H1 (cell line): ENCODE data around the gene C15orf40. TPM values are rescaled to one million over a fixed set of nuclear protein-coding genes. Genes with fewer than 3 reads are reported as not detected.

Experiments used
- ATF3 ChIP-seq: IDR thresholded peaks from 2 replicates; pipeline ENCODE4 v1.6.1; 2011; ENCODE audit warnings: low read depth, mild to moderate bottlenecking, low read length; ENCODE audit not compliant: insufficient read depth
- BACH1 ChIP-seq: IDR thresholded peaks from 2 replicates; pipeline ENCODE4 v1.6.1; 2012; ENCODE audit warnings: low read length, improper control_type of control experiment
- BCL11A ChIP-seq, 2 experiments: IDR thresholded peaks; one replicate each; pipeline ENCODE4 v1.6.1; 2011; ENCODE audit warnings: low read depth in 2 of 2, low read length in 2 of 2, mild to moderate bottlenecking in 2 of 2
- CBX5 ChIP-seq: fragments of 300-800, 300-1000 bp; sonication (generic); IDR thresholded peaks from 2 replicates; pipeline ENCODE4 v1.7.1; 2016; ENCODE audit warnings: antibody characterized with exemption, low read length, low read depth
- CBX8 ChIP-seq: fragments of 300-800, 300-1000 bp; sonication (generic); IDR thresholded peaks from 2 replicates; pipeline ENCODE4 v1.7.1; 2016; ENCODE audit warnings: low read depth, low read length, borderline replicate concordance
- CEBPB ChIP-seq: IDR thresholded peaks from 2 replicates; pipeline ENCODE4 v1.6.1; 2012; ENCODE audit warnings: low read depth, low read length
- CREB1 ChIP-seq: IDR thresholded peaks from 2 replicates; pipeline ENCODE4 v1.6.1; 2012; ENCODE audit warnings: inconsistent platforms
- EP300 ChIP-seq, 2 experiments: IDR thresholded peaks; 1 replicate in 1 of 2; 2 replicates in 1 of 2; pipeline ENCODE4 v1.6.1; 2011 to 2012; ENCODE audit warnings: low read depth in 2 of 2, low read length in 2 of 2, mild to moderate bottlenecking in 2 of 2, borderline replicate concordance in 1 of 2, inconsistent platforms in 1 of 2, moderate library complexity in 1 of 2
- EZH2 ChIP-seq: fragments of 200-600 bp; sonication (generic); IDR thresholded peaks from 2 replicates; pipeline ENCODE4 v1.7.1; 2012; ENCODE audit warnings: low read depth, mild to moderate bottlenecking, moderate library complexity, low read length, inconsistent platforms; ENCODE audit not compliant: severe bottlenecking
- HDAC2 ChIP-seq, 2 experiments: fragments of 300-600 bp in 1 of 2; sonication (generic) in 1 of 2; IDR thresholded peaks; 2 replicates each; pipeline ENCODE4 v1.6.1; 2011 to 2012; ENCODE audit warnings: low read depth in 2 of 2, low read length in 2 of 2, mild to moderate bottlenecking in 2 of 2, moderate library complexity in 2 of 2, borderline replicate concordance in 1 of 2, inconsistent platforms in 1 of 2
- KDM1A ChIP-seq: fragments of 200-600, 300-600 bp; sonication (generic); IDR thresholded peaks from 2 replicates; pipeline ENCODE4 v1.7.1; 2016; ENCODE audit warnings: mild to moderate bottlenecking, low read length, borderline replicate concordance
- KDM4A ChIP-seq: IDR thresholded peaks from one replicate; pipeline ENCODE4 v1.7.1; 2012; ENCODE audit warnings: low read depth, mild to moderate bottlenecking, moderate library complexity, low read length, inconsistent platforms; ENCODE audit not compliant: severe bottlenecking
- KDM5A ChIP-seq: fragments of 200-600 bp; IDR thresholded peaks from 2 replicates; pipeline ENCODE4 v1.7.1; 2012; ENCODE audit warnings: mild to moderate bottlenecking, low read length, inconsistent platforms, mixed read lengths
- NANOG ChIP-seq: IDR thresholded peaks from 2 replicates; pipeline ENCODE4 v1.6.1; 2011; ENCODE audit warnings: low read length, low read depth, mild to moderate bottlenecking, inconsistent platforms; ENCODE audit not compliant: insufficient read depth, poor library complexity, severe bottlenecking
- POU5F1 ChIP-seq: IDR thresholded peaks from 2 replicates; pipeline ENCODE4 v1.6.1; 2011; ENCODE audit warnings: low read depth, mild to moderate bottlenecking, low read length, moderate library complexity
- SIRT6 ChIP-seq: IDR thresholded peaks from one replicate; pipeline ENCODE4 v1.7.1; 2012; ENCODE audit warnings: low read length, inconsistent platforms
- SP4 ChIP-seq: IDR thresholded peaks from 2 replicates; pipeline ENCODE4 v1.6.1; 2012; ENCODE audit warnings: low read length, inconsistent platforms
- SRF ChIP-seq: IDR thresholded peaks from 2 replicates; pipeline ENCODE4 v1.6.1; 2011; ENCODE audit warnings: mild to moderate bottlenecking, low read depth, low read length, moderate library complexity
- TAF1 ChIP-seq: IDR thresholded peaks from 2 replicates; pipeline ENCODE4 v1.6.1; 2011; ENCODE audit warnings: mild to moderate bottlenecking, low read depth, low read length
- TAF7 ChIP-seq: optimal IDR thresholded peaks from 2 replicates; pipeline ENCODE3; 2011; ENCODE audit warnings: low read depth, mild to moderate bottlenecking, inconsistent platforms, low read length, moderate library complexity, borderline replicate concordance
- TBP ChIP-seq: IDR thresholded peaks from 2 replicates; pipeline ENCODE4 v1.6.1; 2011; ENCODE audit warnings: low read depth, low read length, improper control_type of control experiment
- polyA plus RNA-seq, 7 experiments: library from polyadenylated mRNA; depleted of rRNA in 3 of 7; stranded (reverse) in 5 of 7; unstranded in 2 of 7; fragments of >200 nt in 5 of 7; fragments of 200-250 nt in 2 of 7; gene quantifications; 1 replicate in 5 of 7; 2 replicates in 1 of 7; 4 replicates in 1 of 7; pipeline versions ENCODE4 v1.2.1 to v1.2.3, GENCODE V29; 2011 to 2013; ENCODE audit warnings: missing spikeins in 2 of 7, mixed read lengths in 2 of 7
- total RNA-seq: library from RNA; stranded (reverse); fragmentation: NEBNext Ultra II Directional; extraction: Animal tissue kit (Norgen Biotek cat#: 25700); gene quantifications from 2 replicates; pipeline ENCODE4 v1.2.1, GENCODE V29; 2021
- TF ChIP-seq, protein P1 (sequence below): IDR thresholded peaks from 2 replicates; pipeline ENCODE4 v1.6.1; 2011; ENCODE audit warnings: low read length, improper control_type of control experiment

Gene C15orf40
- total and polyA plus RNA-seq, 2 of the 8 experiments (the other 6 are each of a cell fraction or from before 2014, with no cell fraction given): 10.7 TPM

GRCh38 chr15:82985688-82986441, 25.6 kb downstream of the C15orf40 start, which contains the start of gene RAMAC (continued):
- TF ChIP-seq BACH1: no peak
- TF ChIP-seq SP4: no peak
- no peak for TF ChIP-seq CBX5
- TF ChIP-seq TAF7: no peak
- TF ChIP-seq NANOG: no peak
- no peak for TF ChIP-seq CBX8
- no peak for TF ChIP-seq POU5F1
- TF ChIP-seq TAF1: peak; percentile 69
- TF ChIP-seq ATF3: no peak
- no peak for TF ChIP-seq EP300 (IDR thresholded peaks at IDR 0.05; ENCODE audit: borderline replicate concordance in 1 of 2, low read depth in 2 of 2, low read length in 2 of 2)
- TF ChIP-seq KDM1A: no peak
- TF ChIP-seq KDM4A: peak; percentile 100
- TF ChIP-seq, protein P1, sequence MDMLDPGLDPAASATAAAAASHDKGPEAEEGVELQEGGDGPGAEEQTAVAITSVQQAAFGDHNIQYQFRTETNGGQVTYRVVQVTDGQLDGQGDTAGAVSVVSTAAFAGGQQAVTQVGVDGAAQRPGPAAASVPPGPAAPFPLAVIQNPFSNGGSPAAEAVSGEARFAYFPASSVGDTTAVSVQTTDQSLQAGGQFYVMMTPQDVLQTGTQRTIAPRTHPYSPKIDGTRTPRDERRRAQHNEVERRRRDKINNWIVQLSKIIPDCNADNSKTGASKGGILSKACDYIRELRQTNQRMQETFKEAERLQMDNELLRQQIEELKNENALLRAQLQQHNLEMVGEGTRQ: peak; percentile 30; the same call in 1 of the 2 replicates
- TF ChIP-seq SIRT6: no peak
- TF ChIP-seq KDM5A: no peak
- TF ChIP-seq SRF: no peak
- no peak for TF ChIP-seq CEBPB
- TF ChIP-seq CREB1: no peak
- peak in 1 of 2 experiments; percentile 88; a peak in 2 of 4 replicates for TF ChIP-seq HDAC2 (IDR thresholded peaks at IDR 0.05; ENCODE audit: borderline replicate concordance in 1 of 2, low read depth in 2 of 2, low read length in 2 of 2)
- no peak for TF ChIP-seq BCL11A (IDR thresholded peaks at IDR 0.05; ENCODE audit: low read depth in 2 of 2, low read length in 2 of 2)
- no peak for TF ChIP-seq EZH2
- TF ChIP-seq TBP: 0 out of 2 replicates have a peak, but pooled peaks have one; percentile 5
